Natural killer cell (primary cell): ENCODE measurements around the gene CDK5RAP3. TPM values are rescaled to one million over a fixed set of nuclear protein-coding genes. Genes with fewer than 3 reads are reported as not detected.

Experiments used
- ATAC-seq, 3 donors: fragments of 150-1000 bp in 2 of 3; fragments of 200-7000 bp in 1 of 3; cut with Tn5 transposase; 1 replicate in 1 of 3; 2 replicates in 2 of 3; pipeline ENCODE4 v1.10.0; 2021; ENCODE audit warnings: mild to moderate bottlenecking in 2 of 3, moderate library complexity in 2 of 3
- DNase-seq, 2 donors: peaks; one replicate each; pipeline versions ENCODE4 v3.0.0 to v3.0.0-alpha.2; 2013 to 2021; ENCODE audit warnings: mixed read lengths in 1 of 2
- H3K27ac ChIP-seq: one replicate; pipeline ENCODE4 v1.5.1; 2013; ENCODE audit warnings: mild to moderate bottlenecking, low read length
- H3K27me3 ChIP-seq: one replicate; pipeline ENCODE4 v1.6.1; 2013; ENCODE audit warnings: low read length; ENCODE audit not compliant: control insufficient read depth, insufficient read depth
- H3K36me3 ChIP-seq: one replicate; pipeline ENCODE4 v1.6.1; 2013; ENCODE audit warnings: low read length; ENCODE audit not compliant: control insufficient read depth, insufficient read depth
- H3K4me1 ChIP-seq: one replicate; pipeline ENCODE4 v1.6.1; 2013; ENCODE audit warnings: low read length; ENCODE audit not compliant: control insufficient read depth, insufficient read depth
- H3K4me3 ChIP-seq: one replicate; pipeline ENCODE4 v1.5.1; 2013; ENCODE audit warnings: low read length
- H3K9me3 ChIP-seq: one replicate; pipeline ENCODE4 v1.6.1; 2013; ENCODE audit warnings: low read length; ENCODE audit not compliant: control insufficient read depth, insufficient read depth
- H3K27ac Mint-ChIP-seq, 2 donors: one replicate each; pipeline ENCODE4 v1.8.0; 2022; ENCODE audit warnings: mild to moderate bottlenecking in 2 of 2, mixed read lengths in 2 of 2, moderate library complexity in 1 of 2
- H3K27me3 Mint-ChIP-seq, 2 donors: one replicate each; pipeline ENCODE4 v1.8.0; 2022; ENCODE audit warnings: low read depth in 2 of 2, mixed read lengths in 2 of 2
- H3K36me3 Mint-ChIP-seq: one replicate; pipeline ENCODE4 v1.8.0; 2022; ENCODE audit warnings: mixed read lengths
- H3K4me1 Mint-ChIP-seq, 2 donors: one replicate each; pipeline ENCODE4 v1.8.0; 2022; ENCODE audit warnings: mixed read lengths in 2 of 2
- H3K4me3 Mint-ChIP-seq: one replicate; pipeline ENCODE4 v1.8.0; 2022; ENCODE audit warnings: mild to moderate bottlenecking, moderate library complexity, mixed read lengths
- H3K9me3 Mint-ChIP-seq, 2 donors: one replicate each; pipeline ENCODE4 v1.8.0; 2022; ENCODE audit warnings: mixed read lengths in 2 of 2
- CTCF ChIP-seq: fragments of 200-600 bp; IDR thresholded peaks from one replicate; pipeline ENCODE4 v1.8.0; 2022; ENCODE audit warnings: antibody characterized with exemption
- WGBS: methylation state at CpG from one replicate; pipeline ENCODE4 v1.1.7; 2013; ENCODE audit warnings: missing lambda C conversion rate; ENCODE audit not compliant: insufficient coverage; 5-methylcytosine and 5-hydroxymethylcytosine counted together
- intact Hi-C: fragments of 100-400 bp; cut with micrococcal nuclease; formaldehyde crosslinking; loops from one replicate; pipeline ENCODE4 v1.14.2; 2022
- total RNA-seq, 4 donors: library from RNA; stranded (reverse); fragments of 120-200 nt in 1 of 4; gene quantifications; one replicate each; pipeline versions ENCODE4 v1.2.3 to v1.2.4, GENCODE V29; 2013 to 2022

CDK5RAP3 gene
- total RNA-seq, 3 donors from 2014 or later (not counting 1 experiment from before 2014, with no cell fraction given) = 289 to 300 (median 292) TPM

- Histone ChIP-seq H3K9me3 (no peaks in the 10 kb centered on the region), H3K4me1 (peaks cover 47% of the 10 kb centered on the region), H3K27ac (no peak overlapping the region), H3K4me3 (no peak overlapping the region), H3K27me3 (no peaks in the 10 kb centered on the region), H3K36me3 (peaks cover 6% of the 10 kb centered on the region)
- intact Hi-C loops = loop anchor here (10.0 kb wide), 3 partner anchors 112 to 158 kb away; partner anchors contain the start of genes CBX1, LRRC46, MRPL10 and SNX11
- Mint-ChIP-seq H3K27me3 (no peaks in the 10 kb centered on the region), H3K4me3 (no peak overlapping the region), H3K36me3 (no peaks in the 10 kb centered on the region), H3K4me1 (peaks cover 27 to 46% of the 10 kb centered on the region in 2 donors), H3K27ac (peak overlapping the region in 1 of 2 donors; percentile 38), H3K9me3 (no peaks in the 10 kb centered on the region)
- TF ChIP-seq CTCF = no peak
- ATAC-seq (no peak), DNase-seq (no peak)
- 91% methylated on average over 6 of the region's 6 CpGs for WGBS
Observed at GRCh38 chr17:47946516-47946915, 24.4 kb upstream of the CDK5RAP3 start.

DNA sequence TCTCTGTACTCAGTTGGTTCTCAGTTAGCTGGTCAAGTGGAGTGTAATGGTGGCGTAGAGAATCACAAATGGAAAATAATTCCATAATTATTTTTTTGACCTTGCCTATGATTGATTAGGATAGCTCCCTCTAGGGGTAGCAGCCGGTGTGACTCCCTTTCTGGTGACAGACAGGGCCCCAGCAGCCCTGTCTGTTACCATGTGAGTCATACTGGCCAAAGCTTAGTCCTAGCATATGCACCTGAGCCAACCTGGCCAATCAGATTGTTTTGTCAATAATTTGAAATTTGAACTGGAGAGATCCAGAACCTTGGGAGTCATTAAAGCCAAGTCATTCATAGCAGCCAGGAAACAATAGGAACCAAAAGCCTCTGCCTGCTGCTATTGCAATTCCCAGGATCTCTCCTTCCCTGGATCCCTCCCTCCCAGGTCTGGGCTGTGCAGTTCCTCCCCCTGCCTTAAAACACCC lies 23.9 kb upstream of the CDK5RAP3 start:
- H3K36me3 Mint-ChIP-seq = no peaks in the 10 kb centered on the region
- no peaks in the 10 kb centered on the region for H3K9me3 Mint-ChIP-seq
- H3K4me1 Mint-ChIP-seq = peaks cover 22 to 41% of the 10 kb centered on the region in 2 donors
- H3K36me3 ChIP-seq = peaks cover 6% of the 10 kb centered on the region
- peak; percentile 61 to 82 for DNase-seq
- H3K9me3 ChIP-seq = no peaks in the 10 kb centered on the region
- peak overlapping the region in 1 of 2 donors; percentile 38 for H3K27ac Mint-ChIP-seq
- H3K27me3 Mint-ChIP-seq = no peaks in the 10 kb centered on the region
- H3K27ac ChIP-seq = no peak overlapping the region
- ATAC-seq = peak; percentile 84 to 90 (median 90)
- H3K27me3 ChIP-seq = no peaks in the 10 kb centered on the region
- intact Hi-C loops = loop anchor here (10.0 kb wide), 3 partner anchors 112 to 158 kb away; partner anchors contain the start of genes CBX1, LRRC46, MRPL10 and SNX11
- no peak overlapping the region for H3K4me3 Mint-ChIP-seq
- H3K4me3 ChIP-seq = no peak overlapping the region
- peaks cover 43% of the 10 kb centered on the region for H3K4me1 ChIP-seq
- 0% methylated on average over 1 of the region's 2 CpGs for WGBS
- peak; percentile 75 for TF ChIP-seq CTCF

GRCh38 chr17:47948706-47949196 lies 22.2 kb upstream of the CDK5RAP3 start:
- intact Hi-C loops = loop anchor here (2.0 to 10.0 kb wide), 4 partner anchors 22 to 156 kb away; partner anchors contain the start of genes CBX1, CDK5RAP3, LRRC46 and MRPL10

More at GRCh38 chr17:47948706-47949196, 22.2 kb upstream of the CDK5RAP3 start:
- Mint-ChIP-seq H3K4me1 (peaks cover 20 to 35% of the 10 kb centered on the region in 2 donors), H3K9me3 (no peaks in the 10 kb centered on the region), H3K4me3 (no peak overlapping the region), H3K27ac (peak overlapping the region; percentile 66 to 83), H3K27me3 (no peaks in the 10 kb centered on the region), H3K36me3 (no peaks in the 10 kb centered on the region)
- DNase-seq (no peak), ATAC-seq (no peak)
- Histone ChIP-seq H3K4me1 (peaks cover 41% of the 10 kb centered on the region), H3K36me3 (peaks cover 6% of the 10 kb centered on the region), H3K4me3 (no peak overlapping the region), H3K27me3 (no peaks in the 10 kb centered on the region), H3K9me3 (no peaks in the 10 kb centered on the region), H3K27ac (no peak overlapping the region)
- WGBS = 67% methylated on average over 5 of the region's 5 CpGs
- no peak for TF ChIP-seq CTCF
